Measurements from ENCODE around the gene SLC25A21. TPM values are rescaled to one million over a fixed set of nuclear protein-coding genes. Genes with fewer than 3 reads are reported as not detected.

Gene SLC25A21
- total RNA-seq, 4 donors from 2014 or later, result 0.67 to 2.1 (median 0.91) TPM

DNA sequence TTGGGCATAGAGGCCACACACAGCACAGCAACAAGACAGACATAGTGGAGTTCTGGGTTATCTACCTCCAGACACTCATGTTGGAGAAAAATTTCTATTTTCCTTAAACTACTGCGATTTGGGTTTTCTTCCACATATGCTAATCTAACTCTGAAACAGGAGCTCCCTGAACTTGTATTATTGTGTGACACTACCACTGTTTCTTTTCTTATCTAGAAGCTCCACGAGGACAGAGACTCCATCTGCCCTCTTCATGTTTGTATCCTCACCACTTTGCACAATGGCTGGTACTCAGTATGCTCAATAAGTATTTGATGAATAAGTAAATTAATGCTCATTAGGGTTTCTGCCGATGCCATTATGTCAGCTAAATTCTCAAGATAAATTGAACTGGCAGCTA is 292.1 kb downstream of the SLC25A21 start:
- intact Hi-C loops (cut with DNase I), result no loop called here
- TF ChIP-seq, protein P1, sequence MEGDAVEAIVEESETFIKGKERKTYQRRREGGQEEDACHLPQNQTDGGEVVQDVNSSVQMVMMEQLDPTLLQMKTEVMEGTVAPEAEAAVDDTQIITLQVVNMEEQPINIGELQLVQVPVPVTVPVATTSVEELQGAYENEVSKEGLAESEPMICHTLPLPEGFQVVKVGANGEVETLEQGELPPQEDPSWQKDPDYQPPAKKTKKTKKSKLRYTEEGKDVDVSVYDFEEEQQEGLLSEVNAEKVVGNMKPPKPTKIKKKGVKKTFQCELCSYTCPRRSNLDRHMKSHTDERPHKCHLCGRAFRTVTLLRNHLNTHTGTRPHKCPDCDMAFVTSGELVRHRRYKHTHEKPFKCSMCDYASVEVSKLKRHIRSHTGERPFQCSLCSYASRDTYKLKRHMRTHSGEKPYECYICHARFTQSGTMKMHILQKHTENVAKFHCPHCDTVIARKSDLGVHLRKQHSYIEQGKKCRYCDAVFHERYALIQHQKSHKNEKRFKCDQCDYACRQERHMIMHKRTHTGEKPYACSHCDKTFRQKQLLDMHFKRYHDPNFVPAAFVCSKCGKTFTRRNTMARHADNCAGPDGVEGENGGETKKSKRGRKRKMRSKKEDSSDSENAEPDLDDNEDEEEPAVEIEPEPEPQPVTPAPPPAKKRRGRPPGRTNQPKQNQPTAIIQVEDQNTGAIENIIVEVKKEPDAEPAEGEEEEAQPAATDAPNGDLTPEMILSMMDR (IDR thresholded peaks at IDR 0.05), result no peak
- TF ChIP-seq POLR2A (IDR thresholded peaks at IDR 0.05), result no peak

DNA sequence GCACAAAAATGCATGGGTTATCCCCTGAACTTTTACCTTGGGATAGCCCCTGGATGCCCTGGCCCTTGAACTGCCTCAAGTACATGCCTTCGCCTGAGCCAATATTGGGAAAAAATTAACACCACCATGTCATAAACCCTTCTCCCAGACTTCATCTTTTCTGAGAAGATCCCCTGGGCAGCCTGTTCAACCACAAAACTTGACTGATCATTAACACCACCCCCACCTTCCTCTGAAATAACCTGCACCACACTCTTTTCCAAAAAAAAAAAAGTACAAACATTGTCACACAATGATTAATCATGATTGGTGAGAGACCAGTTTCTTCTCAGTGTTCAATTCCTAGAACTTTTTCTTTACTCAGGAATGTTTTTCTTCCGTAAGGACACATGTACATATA is 292.8 kb downstream of the SLC25A21 start:
- Histone ChIP-seq H3K27ac (no peak overlapping the region), H3K4me3 (no peak overlapping the region), H3K27me3 (no peaks in the 10 kb centered on the region), H3K36me3 (no peaks in the 10 kb centered on the region), H3K9me3 (no peaks in the 10 kb centered on the region), H3K4me1 (peaks cover 0 to under 1% (median 0%) of the 10 kb centered on the region in 3 donors)
- intact Hi-C loops (cut with DNase I), result no loop called here
- DNase-seq, result no peak
- TF ChIP-seq POLR2A (IDR thresholded peaks at IDR 0.05), result no peak
- TF ChIP-seq, protein P1 (IDR thresholded peaks at IDR 0.05), result no peak
- 58 to 80% methylated on average over 2 of the region's 2 CpGs for WGBS, 2 donors

More for the DNA sequence above, 292.1 kb downstream of the SLC25A21 start:
- Histone ChIP-seq H3K36me3 (no peaks in the 10 kb centered on the region), H3K9me3 (peaks cover 0 to under 1% (median 0%) of the 10 kb centered on the region in 3 donors), H3K4me1 (no peaks in the 10 kb centered on the region), H3K27me3 (no peaks in the 10 kb centered on the region), H3K27ac (no peak overlapping the region), H3K4me3 (no peak overlapping the region)
- DNase-seq, result no peak
- WGBS, 2 donors, result 45 to 54% methylated on average over 3 of the region's 3 CpGs

DNA sequence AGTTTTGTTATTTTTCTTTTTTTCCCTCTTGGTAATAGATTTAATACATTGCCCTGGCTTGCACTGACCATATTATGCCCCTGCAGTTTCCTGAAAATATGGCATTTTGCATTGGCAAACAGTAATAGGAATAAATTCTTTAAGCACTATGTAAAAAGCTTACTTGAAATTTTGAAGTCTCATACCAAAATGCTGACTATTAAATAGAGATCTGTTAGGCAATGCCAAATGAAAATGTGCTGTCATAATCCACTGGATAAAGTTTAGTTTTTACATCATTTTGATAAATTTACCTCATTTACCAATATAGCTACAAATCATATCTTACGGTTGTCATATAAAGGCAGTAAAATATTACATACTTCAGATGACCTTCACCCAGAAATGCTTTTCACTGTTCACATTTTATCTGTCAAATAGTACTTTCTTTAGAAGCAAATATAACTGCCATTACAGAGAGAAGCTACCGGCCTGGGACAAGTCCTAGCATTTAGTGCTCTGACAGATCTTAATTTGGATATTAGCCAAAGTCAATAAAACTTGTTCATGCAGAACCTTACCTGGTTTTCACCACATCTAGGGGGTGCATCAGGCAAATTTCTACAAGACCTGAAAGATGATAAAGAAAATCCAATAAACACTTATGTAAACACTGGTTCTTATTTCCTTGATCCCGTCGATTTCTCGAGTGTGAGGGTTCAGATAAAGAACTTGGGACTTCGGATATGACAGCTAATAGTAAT is 297.8 kb downstream of the SLC25A21 start:
- Histone ChIP-seq H3K27me3 (no peaks in the 10 kb centered on the region), H3K27ac (peak overlapping the region in 2 of 4 donors; percentile 17 to 44), H3K4me1 (peaks cover 0 to 10% (median 5%) of the 10 kb centered on the region in 3 donors), H3K9me3 (no peaks in the 10 kb centered on the region), H3K36me3 (no peaks in the 10 kb centered on the region), H3K4me3 (no peak overlapping the region)
- 31 to 32% methylated on average over 6 of the region's 6 CpGs for WGBS, 2 donors
- intact Hi-C loops (cut with DNase I), result no loop called here
- no peak for TF ChIP-seq POLR2A (IDR thresholded peaks at IDR 0.05)
- TF ChIP-seq, protein P1 (IDR thresholded peaks at IDR 0.05), result no peak
- DNase-seq, result no peak

DNA sequence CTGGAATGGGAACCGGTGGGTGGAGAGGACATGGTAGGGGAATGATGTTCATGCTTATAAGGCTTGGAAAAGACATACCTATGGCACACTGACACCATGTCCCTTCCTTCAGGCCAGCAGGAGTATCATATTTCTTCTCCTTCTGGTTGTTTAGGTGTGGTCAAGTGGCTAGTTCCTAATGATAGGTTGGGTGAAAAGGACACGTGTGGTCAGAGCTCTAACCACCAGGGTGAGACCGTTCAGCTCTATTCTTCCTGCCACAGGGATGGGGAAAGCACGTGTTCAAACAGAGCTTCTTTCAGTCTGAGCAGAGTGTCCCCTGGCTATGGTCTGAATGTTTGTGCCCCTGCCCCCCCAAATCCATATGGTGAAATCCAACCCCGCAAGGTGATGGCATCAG is 301.6 kb downstream of the SLC25A21 start:
- Histone ChIP-seq H3K27me3 (no peaks in the 10 kb centered on the region), H3K36me3 (no peaks in the 10 kb centered on the region), H3K27ac (no peak overlapping the region), H3K9me3 (no peaks in the 10 kb centered on the region), H3K4me3 (no peak overlapping the region), H3K4me1 (peaks cover 0 to 16% (median 5%) of the 10 kb centered on the region in 3 donors)
- intact Hi-C loops (cut with DNase I), result no loop called here
- WGBS, 2 donors, result 77 to 93% methylated on average over 4 of the region's 5 CpGs
- DNase-seq, result no peak
- TF ChIP-seq, protein P1 (IDR thresholded peaks at IDR 0.05), result no peak
- TF ChIP-seq POLR2A (IDR thresholded peaks at IDR 0.05), result no peak

DNA sequence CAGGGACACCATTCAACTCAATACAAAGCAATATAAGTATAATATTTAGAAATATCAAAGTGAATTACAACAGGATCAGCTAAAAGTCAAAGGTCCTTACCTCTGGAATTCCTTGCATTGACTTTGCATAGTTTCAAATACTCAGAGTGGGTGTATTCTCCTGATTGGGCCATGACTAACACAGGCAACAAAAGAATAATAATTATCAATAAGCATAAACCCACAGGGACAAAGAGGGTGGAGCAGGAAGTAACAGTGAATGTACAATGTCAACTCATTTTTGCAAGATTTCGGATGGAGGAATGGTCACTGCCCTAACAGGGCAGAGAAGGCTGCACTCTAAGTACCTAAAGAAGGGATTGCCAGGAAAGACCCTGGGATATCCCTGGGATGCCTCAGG is 303.3 kb downstream of the SLC25A21 start:
- H3K9me3 ChIP-seq, result no peaks in the 10 kb centered on the region
- intact Hi-C loops (cut with DNase I), result no loop called here
- DNase-seq, result no peak
- H3K27ac ChIP-seq, result no peak overlapping the region
- peaks cover 0 to 11% (median 4%) of the 10 kb centered on the region in 3 donors for H3K4me1 ChIP-seq
- no peak overlapping the region for H3K4me3 ChIP-seq
- WGBS, 2 donors, result 53 to 67% methylated on average over 1 of the region's 1 CpG
- no peaks in the 10 kb centered on the region for H3K36me3 ChIP-seq
- no peaks in the 10 kb centered on the region for H3K27me3 ChIP-seq
- no peak for TF ChIP-seq POLR2A (IDR thresholded peaks at IDR 0.05)
- TF ChIP-seq, protein P1 (IDR thresholded peaks at IDR 0.05), result no peak

Data from esophagus squamous epithelium (tissue), 5 donors.